OCI-LY3 (cell line): Measurements from ENCODE around the gene TEX29.

ENCODE experiments used
- CTCF ChIP-seq: fragments of 200-600, 300-600 bp; sonication (generic); IDR thresholded peaks from 2 replicates; pipeline ENCODE4 v1.5.1; 2014; ENCODE audit warnings: antibody characterized with exemption, low read length, low read depth
- EZH2phosphoT487 ChIP-seq: fragments of 200-600 bp; shearing (Covaris generic); IDR thresholded peaks from 2 replicates; pipeline ENCODE4 v1.6.1; 2018; ENCODE audit warnings: antibody characterized with exemption, mixed run types, low read depth

GRCh38 chr13:111319521-111319920, 921 bp upstream of the TEX29 start:
- TF ChIP-seq CTCF (no peak), EZH2phosphoT487 (no peak)
